Measurements from ENCODE around the gene GRP.

The GRP gene

DNA sequence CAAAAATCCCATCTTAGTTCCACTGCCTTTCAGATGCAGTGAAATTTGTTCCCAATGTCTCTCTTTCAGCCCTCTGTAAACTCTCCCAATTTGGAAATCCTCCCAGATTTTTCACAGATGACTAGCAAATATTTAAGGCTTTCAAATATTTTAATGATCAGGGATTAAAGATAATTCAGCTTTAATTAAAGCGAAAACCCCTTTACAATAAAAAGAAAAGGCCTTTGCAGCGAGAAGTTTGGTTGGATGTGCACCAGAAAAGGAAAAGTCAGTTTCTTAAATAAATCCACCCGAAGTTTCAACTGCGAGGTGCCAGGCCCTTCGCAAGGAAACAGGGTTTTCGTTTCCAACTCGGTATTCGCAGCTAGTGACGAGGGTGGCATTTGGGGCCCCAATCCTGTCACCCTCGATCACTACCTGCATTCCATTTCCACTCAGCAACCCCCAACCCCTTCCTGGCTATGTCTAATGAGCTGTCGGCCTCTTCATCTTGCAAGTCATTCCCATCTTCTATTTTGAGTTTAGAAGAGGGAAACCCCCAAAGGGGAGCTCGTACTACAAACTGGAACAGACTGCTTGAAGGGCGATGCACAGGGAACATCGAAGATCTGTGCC, 51.8 kb downstream of the GRP start:
- H3K27me3 ChIP-seq (ENCODE audit: insufficient read depth, low read depth), result peaks cover 17% of the 10 kb centered on the region; the same call in 1 of the 2 replicates
- no peak overlapping the region for H3K4me3 ChIP-seq (IDR thresholded peaks at IDR 0.05; ENCODE audit: insufficient read depth, low read depth, low read length)
- TF ChIP-seq, protein P1, sequence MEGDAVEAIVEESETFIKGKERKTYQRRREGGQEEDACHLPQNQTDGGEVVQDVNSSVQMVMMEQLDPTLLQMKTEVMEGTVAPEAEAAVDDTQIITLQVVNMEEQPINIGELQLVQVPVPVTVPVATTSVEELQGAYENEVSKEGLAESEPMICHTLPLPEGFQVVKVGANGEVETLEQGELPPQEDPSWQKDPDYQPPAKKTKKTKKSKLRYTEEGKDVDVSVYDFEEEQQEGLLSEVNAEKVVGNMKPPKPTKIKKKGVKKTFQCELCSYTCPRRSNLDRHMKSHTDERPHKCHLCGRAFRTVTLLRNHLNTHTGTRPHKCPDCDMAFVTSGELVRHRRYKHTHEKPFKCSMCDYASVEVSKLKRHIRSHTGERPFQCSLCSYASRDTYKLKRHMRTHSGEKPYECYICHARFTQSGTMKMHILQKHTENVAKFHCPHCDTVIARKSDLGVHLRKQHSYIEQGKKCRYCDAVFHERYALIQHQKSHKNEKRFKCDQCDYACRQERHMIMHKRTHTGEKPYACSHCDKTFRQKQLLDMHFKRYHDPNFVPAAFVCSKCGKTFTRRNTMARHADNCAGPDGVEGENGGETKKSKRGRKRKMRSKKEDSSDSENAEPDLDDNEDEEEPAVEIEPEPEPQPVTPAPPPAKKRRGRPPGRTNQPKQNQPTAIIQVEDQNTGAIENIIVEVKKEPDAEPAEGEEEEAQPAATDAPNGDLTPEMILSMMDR (conservative IDR thresholded peaks at IDR 0.05; ENCODE audit: low read depth, low read length), result no peak
- no peak overlapping the region for H3K9ac ChIP-seq
- H3K27ac ChIP-seq, result no peak overlapping the region
- no peaks in the 10 kb centered on the region for H3K79me2 ChIP-seq (ENCODE audit: insufficient read depth, low read depth)
- peak overlapping the region; percentile 22; the same call in 1 of the 2 replicates for H2AFZ ChIP-seq (ENCODE audit: low read depth)
- H3K4me1 ChIP-seq (ENCODE audit: low read depth, poor library complexity, severe bottlenecking), result peaks cover 15% of the 10 kb centered on the region
- peak overlapping the region; percentile 44; the same call in 1 of the 2 replicates for H3K4me2 ChIP-seq
- no peaks in the 10 kb centered on the region for H4K20me1 ChIP-seq (ENCODE audit: insufficient read depth)
- no peaks in the 10 kb centered on the region for H3K36me3 ChIP-seq (ENCODE audit: insufficient read depth)

DNA sequence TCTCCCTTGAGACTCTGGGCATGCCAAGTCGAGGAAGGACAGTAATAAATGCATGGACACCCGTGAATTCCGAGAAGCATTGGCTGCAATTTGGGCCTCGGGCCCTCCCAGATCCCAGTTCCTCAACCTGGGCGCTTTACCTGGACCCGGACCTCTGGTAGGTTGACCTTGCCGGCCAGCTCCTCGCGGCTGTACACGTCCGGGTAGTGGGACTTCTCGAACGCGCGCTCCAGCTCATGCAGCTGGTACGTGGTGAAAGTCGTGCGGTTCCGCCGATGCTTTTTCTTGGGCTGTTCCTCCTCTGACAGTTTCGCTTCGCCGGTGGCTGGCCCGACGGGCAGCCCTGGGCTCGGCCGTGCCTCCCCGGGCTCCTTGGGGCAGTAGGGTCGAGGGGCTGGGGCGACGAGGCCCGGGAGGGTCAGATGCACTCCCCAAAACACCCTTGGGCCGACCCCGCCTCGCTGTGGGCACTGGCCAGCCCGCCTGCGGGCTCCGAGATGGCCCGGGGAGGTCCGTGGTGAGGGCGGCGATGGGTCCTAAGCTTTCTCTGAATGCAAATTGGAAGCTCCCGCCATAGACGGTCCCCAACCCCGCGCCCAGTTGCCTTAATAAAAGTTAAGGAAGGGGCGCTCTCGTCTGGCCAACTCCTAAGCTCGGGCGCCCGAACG, 52.4 kb downstream of the GRP start:
- Histone ChIP-seq H3K27ac (no peak overlapping the region), H3K36me3 (ENCODE audit: insufficient read depth) (no peaks in the 10 kb centered on the region), H3K27me3 (ENCODE audit: insufficient read depth, low read depth) (peaks cover 15% of the 10 kb centered on the region; the same call in 1 of the 2 replicates), H4K20me1 (ENCODE audit: insufficient read depth) (no peaks in the 10 kb centered on the region), H2AFZ (ENCODE audit: low read depth) (peak overlapping the region; percentile 22; the same call in 1 of the 2 replicates), H3K4me2 (peak overlapping the region; percentile 44; the same call in 1 of the 2 replicates), H3K4me1 (ENCODE audit: low read depth, poor library complexity, severe bottlenecking) (peaks cover 15% of the 10 kb centered on the region), H3K4me3 (IDR thresholded peaks at IDR 0.05; ENCODE audit: insufficient read depth, low read depth, low read length) (no peak overlapping the region), H3K79me2 (ENCODE audit: insufficient read depth, low read depth) (no peaks in the 10 kb centered on the region), H3K9ac (0 out of 2 replicates have a peak overlapping the region, but pooled peaks have one; percentile 5)
- TF ChIP-seq, protein P1 (conservative IDR thresholded peaks at IDR 0.05; ENCODE audit: low read depth, low read length), result no peak

DNA sequence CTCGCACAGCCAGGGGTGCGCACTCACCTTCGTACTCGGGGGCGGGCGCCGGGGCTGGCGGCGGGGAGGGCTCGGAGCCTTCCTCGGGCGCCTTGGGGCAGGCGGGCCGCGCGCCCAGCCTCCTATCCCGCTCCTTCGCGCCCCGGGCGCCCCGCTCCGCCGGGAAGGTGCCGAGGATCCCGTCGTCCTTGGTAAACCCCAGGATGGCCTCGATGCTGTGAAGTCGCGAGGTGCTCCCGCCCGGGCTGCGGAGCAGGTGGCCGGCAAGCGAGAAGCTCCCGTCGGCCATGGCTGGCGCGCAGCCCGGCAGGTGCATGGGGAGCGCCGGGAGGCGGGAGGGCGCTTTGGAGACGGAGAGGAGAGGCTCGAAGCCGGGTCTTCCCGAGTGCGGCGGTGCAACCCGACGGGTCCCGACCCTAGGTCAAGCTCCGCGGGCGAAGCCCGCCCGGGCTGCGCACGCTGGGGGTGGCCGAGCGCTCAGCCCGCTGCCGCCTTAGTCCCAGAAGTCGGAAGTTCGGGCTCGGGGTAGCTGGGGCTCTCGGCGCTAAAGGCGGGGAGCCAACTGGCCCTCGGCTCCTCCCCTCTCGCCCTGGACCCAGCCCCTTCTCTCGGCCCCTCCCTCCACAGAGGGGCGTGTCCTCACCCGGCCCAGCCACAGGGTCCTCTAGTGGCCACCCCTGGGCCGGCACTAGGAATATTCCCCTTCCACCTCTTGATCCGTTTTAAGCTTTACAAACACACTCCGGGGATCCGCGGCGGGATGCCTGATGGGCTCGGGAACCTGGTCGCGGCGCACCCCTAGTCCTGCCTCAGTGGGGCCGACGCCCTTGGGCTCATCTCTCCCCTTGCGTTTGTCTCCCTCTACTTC, 53.2 kb downstream of the GRP start, which contains the start of gene RAX:
Gene RAX, minus strand, starts transcription at position 564 of the 868 bp plus-strand sequence. Its CDS starts 248 bp downstream, at position 316.
- peaks cover 15% of the 10 kb centered on the region; the same call in 1 of the 2 replicates for H3K27me3 ChIP-seq (ENCODE audit: insufficient read depth, low read depth)
- H3K79me2 ChIP-seq (ENCODE audit: insufficient read depth, low read depth), result no peaks in the 10 kb centered on the region
- H3K4me1 ChIP-seq (ENCODE audit: low read depth, poor library complexity, severe bottlenecking), result peaks cover 15% of the 10 kb centered on the region

More for the DNA sequence above, 53.2 kb downstream of the GRP start, which contains the start of gene RAX:
- no peaks in the 10 kb centered on the region for H4K20me1 ChIP-seq (ENCODE audit: insufficient read depth)
- no peaks in the 10 kb centered on the region for H3K36me3 ChIP-seq (ENCODE audit: insufficient read depth)
- no peak within 1 kb of the TSS for H3K4me3 ChIP-seq (IDR thresholded peaks at IDR 0.05; ENCODE audit: insufficient read depth, low read depth, low read length)
- H2AFZ ChIP-seq (ENCODE audit: low read depth), result peak within 1 kb of the TSS; percentile 22; the same call in 1 of the 2 replicates
- 0 out of 2 replicates have a peak within 1 kb of the TSS, but pooled peaks have one; percentile 5 for H3K9ac ChIP-seq
- TF ChIP-seq, protein P1 (conservative IDR thresholded peaks at IDR 0.05; ENCODE audit: low read depth, low read length), result peak; percentile 24; the same call in 1 of the 2 replicates
- peak within 1 kb of the TSS; percentile 44; the same call in 1 of the 2 replicates for H3K4me2 ChIP-seq
- H3K27ac ChIP-seq, result no peak within 1 kb of the TSS
